ENCODE results near the gene SOWAHA.

Gene SOWAHA

DNA sequence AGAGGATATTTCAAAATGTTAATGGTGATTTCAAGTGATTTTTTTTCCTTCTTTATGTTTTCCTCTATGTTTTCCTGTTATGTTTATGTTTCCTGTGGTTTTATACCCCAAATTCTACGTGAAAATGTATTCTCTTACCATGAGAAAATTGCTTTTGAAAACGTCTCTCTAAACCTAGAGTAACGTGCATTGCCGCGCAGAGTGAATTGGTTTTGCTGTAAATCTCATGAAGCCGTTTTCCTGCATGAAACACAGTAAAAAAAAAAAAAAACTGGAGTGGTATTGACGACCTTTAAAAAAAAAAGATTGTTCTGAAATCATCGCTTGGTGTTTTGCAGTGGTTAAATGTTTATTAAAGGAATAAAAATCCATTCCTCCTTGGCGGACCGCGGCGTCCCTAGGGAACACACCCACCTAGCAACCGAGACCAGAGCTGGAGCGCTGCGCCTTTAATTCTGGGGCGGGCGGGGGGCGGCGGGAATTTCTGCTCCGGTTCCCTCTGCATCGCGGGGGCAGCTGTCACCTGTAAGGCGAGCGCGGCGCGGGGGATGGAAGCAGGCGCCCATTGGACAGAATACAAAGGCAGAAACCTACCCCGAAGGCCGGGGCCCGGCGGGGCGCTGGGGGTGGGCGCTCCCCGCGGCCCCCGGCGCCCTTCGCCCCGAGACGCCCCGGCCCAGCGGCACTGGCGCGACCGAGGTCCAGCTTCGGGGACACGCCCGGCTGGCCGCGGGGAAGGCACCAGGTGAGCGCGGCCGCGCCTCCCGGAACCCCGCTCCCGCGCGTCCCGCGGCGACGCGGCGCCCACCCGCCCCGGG is at the start of gene SOWAHA:
Gene SOWAHA (plus strand): TSS at position 522 of the 818 bp plus-strand sequence. CDS start 320 bp downstream, outside the sequence.
- in situ Hi-C loops (cut with MboI; ENCODE audit: low sequenced_read_pairs) = no loop called here

DNA sequence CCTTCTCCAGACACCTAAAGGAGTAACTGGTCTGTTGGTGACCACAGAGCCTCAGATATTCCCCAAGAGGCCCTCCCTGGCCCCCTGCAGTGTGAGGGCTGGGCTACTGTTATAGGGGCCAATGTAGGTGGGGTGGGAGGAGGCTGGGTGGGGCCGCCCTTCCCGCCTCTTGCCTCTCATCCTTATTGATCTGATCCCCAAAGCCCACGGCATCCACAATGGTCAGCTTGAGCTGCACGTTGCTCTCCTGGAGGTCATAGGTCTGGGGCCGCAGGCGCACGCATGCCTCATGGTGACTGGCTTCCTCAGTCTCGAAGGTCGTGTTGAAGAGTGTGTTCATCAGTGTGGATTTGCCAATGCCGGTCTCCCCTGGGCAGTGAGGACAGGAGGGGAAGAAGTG is 49.1 kb upstream of the SOWAHA start:
- in situ Hi-C loops (cut with MboI; ENCODE audit: low sequenced_read_pairs) = no loop called here

DNA sequence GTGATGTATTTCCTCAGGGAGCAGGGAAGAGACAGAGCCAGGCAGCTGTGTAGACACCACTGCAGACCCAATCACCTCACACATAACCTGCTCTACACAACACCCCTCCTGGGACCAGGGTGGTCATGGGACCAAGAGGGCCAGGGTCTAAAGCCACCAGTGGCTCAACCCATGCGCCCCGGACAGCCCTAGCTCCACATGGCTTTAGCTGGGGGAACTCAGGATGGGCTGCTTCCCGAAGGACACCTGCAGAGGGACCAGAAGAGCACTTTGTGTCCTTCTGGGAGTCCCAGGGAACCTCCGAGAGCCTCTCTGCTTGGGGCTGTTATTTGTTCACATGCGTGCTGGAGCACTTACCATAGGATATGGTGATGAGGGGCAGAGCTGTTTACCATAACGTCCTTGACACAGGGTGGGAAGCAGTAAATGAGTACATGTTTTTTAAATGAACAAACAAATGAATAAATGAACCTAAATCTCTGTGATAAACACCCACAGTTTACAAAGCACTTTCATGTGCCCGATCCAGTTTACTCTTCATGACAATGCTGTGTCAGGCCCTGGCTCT is 48.3 kb upstream of the SOWAHA start:
- in situ Hi-C loops (cut with MboI; ENCODE audit: low sequenced_read_pairs) = no loop called here

DNA sequence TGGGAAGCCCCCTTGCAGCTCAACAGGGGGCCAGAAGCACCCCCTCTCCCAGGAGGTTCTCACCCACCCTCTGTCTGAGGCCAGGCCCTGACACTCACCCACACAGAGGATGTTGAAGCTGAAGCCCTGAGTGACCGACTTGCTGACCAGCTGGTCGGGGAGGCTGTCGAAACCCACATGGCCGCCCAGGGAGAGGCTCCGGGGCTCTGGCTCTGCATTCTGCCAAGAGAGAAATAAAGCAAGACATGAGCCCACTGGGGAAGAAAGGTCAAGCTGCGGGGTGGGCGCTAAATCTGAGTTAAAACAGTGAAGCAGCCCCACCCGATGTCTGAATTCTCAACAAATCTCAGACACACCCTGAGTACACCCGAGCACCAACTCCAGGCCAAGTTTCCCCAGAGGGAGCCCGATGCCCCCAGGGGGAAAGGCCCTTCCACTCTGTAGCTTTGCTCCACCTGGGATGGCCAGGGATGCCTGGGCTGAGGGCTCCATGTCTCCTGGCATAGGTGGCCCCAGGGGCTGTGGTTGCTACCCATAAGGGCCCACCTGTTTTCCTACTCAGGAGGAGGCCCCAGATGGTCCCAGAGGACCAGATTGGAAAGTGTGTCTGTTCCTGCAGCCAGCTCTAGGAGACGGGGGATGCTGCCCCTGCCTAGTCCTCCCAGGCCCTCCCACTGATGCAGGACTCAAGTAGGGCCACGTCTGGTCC is 47.6 kb upstream of the SOWAHA start:
- in situ Hi-C loops (cut with MboI; ENCODE audit: low sequenced_read_pairs) = no loop called here

DNA sequence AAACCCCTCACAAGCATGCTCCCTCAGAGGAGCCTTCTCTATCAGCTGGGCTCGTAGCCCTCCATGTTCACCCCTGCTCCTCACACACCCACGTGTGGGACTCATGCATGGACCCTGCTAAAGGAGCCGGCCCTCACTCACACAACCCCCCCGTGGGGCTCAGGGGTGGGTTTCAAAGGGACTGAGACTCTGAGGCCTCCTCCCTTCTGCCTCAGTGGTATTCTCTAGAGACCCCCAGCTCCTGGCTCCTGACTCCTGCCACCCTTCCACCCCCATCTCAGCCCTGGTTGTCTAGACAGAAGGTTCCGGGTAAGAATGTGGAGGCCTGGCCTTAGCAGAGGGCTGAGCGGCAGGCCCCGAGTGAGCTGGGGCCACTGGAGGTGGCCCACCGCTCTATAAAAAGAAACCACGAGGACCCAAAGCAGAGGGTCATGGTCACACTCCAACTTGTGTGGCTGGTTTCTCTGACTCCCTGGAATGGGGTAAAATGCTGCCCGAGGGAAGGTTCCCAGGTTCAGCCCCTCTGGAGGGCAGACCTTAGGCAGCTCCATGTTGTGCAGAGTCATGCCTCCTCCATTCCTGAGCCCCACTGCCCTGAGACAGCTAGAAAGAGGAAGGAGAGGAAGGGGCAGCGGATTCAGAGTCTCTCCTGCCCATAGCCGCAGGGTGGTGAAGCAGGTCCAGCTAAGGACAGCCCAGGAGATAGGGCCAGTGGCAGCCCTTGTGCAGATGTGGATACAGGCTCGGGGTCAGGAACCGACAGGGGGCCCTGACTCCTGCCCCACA is 46.9 kb upstream of the SOWAHA start:
- in situ Hi-C loops (cut with MboI; ENCODE audit: low sequenced_read_pairs) = no loop called here

DNA sequence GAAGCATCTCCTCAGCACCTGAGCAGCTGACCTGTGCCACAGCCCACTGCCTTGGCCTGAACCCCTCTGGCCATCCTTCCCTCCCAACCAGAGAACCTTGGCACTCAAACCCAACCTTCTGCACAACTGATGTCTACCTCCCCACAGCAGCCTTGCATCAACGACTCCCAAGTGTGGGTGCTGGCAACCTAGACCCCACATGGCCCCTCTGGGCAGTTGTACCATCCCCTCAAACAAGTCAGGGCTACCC is 46.4 kb upstream of the SOWAHA start:
- in situ Hi-C loops (cut with MboI; ENCODE audit: low sequenced_read_pairs) = no loop called here

DNA sequence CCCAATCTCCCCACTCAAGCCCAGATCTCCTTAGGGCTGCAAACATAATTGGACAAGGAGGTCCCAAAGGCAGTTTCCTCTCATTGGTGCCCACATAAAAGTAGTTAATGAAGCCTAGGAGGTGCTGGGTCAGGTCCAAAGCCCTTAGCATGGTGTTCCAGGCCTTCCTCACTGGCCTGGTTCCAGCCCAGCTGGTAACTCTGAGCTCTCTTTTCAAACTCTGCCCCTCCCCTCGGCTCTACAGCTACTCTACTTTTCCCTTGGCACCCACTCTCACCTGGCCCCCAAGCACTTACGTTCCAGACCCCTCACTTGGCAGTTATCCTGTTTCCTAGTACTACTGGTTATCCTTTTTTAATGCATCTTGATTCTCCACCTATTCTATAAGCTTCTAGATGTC is 46.0 kb upstream of the SOWAHA start:
- in situ Hi-C loops (cut with MboI; ENCODE audit: low sequenced_read_pairs) = no loop called here

DNA sequence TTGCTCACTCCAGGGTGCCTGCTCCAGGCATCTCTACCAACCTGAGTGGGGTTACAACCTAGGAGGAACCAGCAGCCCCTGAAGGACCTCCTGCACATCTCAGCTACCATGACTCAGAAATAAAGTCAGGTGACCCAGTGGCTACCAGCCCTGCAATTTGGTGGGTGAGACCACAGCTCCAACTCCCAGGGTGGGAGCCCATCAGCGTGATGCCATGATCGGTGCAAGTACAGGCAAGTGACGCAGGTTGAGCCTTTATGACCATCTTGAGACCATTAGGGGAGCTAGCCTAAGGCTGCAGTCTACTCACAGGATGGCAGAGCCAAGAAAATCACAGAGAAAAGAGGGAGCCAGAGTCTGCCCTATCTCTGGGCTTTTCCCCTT is 44.6 kb upstream of the SOWAHA start:
- in situ Hi-C loops (cut with MboI; ENCODE audit: low sequenced_read_pairs) = no loop called here

DNA sequence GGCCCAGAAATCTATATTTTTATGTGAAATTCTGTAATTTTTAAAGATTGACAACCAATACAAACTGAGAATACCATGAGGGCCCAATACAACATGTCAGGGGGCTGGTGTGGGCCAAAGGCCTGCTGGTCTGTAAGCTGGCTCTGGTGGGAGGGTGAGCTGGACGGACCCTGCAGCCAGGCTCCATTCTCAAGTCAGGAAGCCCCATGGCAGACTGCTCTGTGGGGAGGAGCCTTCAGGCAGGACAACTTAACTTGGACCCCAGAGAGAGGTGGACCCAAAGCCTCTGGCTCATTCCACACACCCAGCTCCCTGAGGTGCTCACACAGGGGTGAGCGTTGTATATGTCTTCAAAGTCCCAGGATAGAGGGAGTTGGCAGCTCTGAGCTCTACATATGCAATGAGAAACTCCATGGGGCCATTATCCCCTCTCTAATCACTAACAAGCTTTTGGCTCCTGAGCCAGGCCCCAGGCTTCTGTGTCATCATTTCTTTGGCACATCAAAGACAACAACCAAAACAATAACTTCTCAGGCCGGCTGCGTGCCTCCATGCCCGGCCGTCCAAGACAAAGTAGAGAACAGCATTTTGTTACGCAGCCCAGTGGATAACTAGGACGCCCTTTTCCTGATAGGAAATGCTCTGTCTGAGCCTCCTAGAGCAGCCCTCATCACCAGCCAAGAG is 42.5 kb upstream of the SOWAHA start:
- in situ Hi-C loops (cut with MboI; ENCODE audit: low sequenced_read_pairs) = no loop called here

DNA sequence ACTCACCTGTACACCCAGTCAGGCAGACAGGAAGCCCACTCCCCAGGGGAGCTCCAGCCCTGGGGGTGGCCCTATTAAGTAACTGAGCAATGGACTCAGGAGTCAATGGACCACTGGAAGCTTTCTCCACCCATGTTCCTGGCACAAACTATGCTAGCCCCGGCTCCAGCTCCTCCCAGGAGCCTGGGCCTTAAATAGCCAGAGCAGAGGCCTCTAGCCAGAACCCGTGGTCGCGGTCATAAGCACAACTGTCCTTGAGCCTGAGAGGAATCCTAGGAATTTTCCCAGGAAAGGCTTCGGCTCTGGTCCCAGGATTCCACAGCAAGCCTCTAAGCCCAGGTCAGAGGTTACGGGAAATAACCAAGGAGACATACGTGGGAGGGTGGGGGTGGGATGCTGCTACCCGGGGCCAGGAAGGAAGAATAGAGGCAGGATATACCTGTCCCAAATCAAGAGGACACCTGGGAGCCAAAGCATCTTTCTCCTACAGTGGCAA is 41.6 kb upstream of the SOWAHA start:
- in situ Hi-C loops (cut with MboI; ENCODE audit: low sequenced_read_pairs) = no loop called here

DNA sequence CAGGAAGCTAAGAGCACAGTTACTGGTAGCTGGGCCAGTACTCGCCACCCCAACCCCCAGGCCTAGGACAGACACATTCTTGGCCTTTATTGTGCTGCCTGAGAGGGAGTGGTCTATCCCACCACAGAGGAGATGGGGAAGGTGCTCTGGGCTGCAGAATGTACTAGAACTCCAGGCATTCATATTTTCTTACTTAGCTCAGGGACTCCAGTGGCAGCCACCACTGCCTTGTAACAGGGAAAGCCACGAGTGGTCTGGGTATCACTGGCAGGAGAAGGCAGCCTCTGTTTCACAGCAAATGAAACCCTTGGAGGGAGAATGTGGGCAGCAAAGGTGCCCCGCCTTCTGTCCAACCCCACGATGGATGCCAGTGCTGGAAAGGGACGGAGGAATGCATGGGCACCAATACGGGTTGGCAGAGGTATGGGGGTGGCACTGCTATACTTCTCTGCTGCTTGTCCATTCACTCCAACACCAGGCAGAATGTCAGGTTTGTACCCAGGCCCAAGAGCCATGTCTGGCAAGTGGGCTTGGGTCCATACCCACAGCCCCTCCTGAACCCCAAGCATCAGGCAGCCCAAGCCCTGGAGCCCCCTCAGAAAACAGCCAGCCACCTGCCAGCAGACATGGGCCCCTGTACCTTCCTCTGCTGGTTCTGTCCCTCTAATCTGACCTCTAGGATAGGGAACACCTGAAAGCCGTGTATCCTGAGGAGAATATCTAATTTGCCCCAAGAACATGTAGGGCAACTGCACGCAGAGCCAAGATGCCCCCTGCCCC is 40.6 kb upstream of the SOWAHA start:
- in situ Hi-C loops (cut with MboI; ENCODE audit: low sequenced_read_pairs) = no loop called here

DNA sequence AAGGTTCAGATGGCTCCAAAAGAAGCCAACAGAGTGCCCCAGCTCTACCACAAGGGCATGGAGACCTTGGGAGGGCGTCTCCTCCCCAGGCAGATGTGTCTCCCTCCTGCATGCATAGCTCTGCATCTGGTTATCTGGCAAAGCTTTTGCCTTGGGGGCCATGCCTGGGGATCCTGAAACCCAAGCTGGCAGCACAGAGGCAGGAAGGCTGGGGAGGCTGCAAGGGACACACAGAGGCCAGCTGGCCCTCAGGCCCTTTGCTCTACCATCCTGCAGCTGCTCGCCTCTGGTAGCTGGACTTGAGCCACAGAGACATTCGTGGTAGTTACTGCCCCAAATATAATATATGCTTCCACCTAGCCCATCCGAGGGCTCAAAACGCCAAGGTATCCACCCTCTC is 40.0 kb upstream of the SOWAHA start:
- in situ Hi-C loops (cut with MboI; ENCODE audit: low sequenced_read_pairs) = no loop called here

DNA sequence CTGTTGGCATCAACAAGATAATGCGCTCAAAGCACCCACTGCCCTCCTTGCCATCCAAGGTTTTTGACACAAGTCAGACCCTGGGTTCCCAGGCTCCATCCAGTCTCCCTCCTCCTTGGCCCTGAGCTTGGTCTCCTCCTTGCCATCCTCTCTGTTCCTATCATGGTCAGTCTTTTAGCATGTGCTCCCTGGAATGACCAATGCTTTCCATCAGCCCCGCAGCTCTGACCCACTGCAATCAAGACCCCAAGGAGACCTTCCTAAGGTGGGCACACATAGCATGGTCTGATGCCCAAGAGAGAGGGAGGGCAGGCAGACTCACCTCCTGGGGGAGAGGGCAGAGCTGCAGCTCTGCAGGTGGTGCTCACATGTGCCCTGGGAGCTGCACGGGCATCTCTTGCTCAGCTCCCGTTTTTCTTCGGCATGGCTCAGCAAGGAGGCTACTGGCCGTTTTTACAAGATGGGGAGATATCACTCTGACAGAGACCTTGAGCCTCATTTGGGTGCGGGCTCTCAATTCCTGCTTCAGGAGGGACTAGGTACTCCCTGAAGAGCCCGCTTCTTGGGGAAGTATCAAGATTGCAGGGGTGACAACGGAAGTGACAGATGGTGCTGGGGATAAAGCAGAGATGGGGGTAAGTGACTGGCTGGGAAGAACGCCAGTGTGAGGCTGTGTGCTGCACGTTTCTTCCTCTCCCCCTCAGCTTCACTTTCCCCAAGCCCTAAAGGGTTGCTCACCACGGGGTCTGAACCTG is 39.3 kb upstream of the SOWAHA start:
- in situ Hi-C loops (cut with MboI; ENCODE audit: low sequenced_read_pairs) = no loop called here

DNA sequence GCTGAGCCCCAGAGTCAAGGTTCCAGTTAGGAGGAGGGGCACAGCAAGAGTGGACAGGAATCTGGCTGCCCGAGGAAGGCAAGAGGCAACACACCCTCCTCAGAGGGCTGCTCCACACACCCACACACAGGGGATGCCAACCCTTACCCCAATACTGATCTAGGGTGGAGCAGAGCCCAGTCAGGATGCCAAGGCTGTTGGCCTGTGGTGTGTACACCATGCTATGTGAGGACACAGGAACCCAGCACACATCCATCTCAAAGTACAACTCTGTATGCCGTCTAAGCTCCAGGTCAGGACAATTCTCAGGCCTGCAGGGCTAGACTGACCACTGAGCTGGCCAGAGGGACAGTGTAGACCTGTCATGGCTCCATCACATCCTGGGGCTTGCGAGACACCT is 38.7 kb upstream of the SOWAHA start:
- in situ Hi-C loops (cut with MboI; ENCODE audit: low sequenced_read_pairs) = no loop called here

DNA sequence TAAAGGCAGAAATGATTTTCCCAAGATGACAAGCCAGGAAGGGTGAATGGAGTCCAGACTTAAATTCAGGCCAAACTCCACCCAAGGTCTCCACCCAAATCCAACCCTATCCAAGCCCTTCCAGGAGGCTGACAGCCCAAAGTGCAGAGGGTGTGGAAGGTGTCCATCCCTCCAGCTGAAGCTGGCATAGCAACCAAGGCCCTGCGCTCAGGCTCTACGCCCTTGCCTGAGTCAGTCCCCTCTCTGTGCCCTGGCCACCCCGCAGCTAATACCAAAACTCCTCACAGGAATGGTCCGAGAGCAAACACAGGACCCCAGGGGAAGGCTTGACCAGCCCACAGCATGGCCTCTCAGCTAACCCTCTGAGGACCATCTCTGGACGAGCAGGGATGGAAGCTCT is 38.2 kb upstream of the SOWAHA start:
- in situ Hi-C loops (cut with MboI; ENCODE audit: low sequenced_read_pairs) = no loop called here

DNA sequence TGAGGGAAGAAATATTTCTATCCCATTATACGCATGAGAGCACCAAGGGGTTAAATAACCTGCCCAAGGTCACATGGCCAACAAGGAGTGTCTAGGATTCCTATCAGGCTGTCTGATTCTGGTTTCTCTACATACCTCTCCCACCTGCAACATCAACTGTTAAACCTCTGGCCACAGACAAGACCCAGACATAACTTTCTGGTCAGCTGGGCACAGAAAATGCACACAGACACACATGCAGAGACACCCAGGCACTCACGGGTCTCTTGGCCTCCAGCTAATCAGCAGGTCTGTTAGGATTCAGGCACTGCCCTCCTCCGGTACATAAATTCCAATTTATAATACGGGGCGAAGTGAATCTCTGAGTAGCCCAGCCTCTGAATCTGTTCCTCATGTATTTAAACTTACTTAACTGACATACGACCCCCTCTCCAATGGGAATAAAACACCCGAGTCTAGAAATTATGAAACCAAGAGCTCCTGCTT is 37.6 kb upstream of the SOWAHA start:
- in situ Hi-C loops (cut with MboI; ENCODE audit: low sequenced_read_pairs) = no loop called here

DNA sequence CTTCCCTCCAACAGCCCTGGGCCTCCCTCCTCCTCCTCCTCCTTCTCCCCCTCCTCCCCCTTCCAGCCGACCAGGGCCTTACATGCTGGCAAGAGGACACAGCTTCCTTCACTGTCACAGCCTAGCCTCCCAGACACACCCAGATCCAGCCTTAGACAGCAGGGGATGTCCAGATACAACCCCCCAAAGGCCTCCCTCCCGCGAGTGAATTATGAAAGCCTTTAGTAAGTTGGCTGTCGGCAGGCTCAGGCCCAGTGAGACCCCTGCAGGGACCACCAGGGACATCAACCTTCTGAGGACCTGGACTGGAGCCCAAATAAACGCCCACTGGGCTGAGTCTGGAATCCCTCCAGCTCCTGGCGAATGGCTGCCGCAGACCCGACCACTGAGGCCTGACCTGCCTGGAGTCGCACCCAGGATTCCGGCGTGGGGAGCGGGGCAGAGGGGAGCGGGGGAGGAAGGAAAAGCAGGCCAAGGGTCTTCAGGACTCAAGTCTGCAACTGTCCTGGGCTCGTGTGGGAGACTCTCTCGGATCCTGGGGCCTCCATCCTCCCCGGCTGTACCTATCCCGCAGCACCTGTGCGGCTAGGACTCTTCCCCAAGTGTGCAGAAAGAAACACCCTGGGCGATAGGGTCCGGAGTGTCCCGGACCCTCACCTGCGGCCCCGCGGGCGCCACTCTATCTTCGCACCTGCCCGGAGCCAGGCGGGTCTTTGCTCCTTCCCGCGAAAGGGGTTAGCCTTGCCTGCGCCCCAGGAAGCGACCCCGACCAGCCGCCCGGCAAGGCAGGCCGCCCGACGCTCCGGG is 36.8 kb upstream of the SOWAHA start:
- in situ Hi-C loops (cut with MboI; ENCODE audit: low sequenced_read_pairs) = no loop called here

DNA sequence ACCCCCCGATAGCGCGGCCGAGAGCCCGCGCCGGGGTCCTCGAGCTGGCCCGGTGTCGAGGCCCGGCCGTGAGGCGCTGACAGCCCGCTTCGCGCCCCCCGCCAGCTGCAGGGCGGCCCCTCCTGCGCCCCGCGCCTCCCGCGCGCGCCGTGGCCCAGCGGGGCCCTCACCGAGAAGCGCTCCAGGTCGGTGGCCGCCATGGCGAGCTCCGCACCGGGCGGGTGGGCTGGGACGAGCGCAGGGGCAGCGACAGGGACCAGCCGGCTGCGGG is 36.2 kb upstream of the SOWAHA start:
- in situ Hi-C loops (cut with MboI; ENCODE audit: low sequenced_read_pairs) = no loop called here
